ENCODE measurements around the gene ESR1. TPM values are rescaled to one million over a fixed set of nuclear protein-coding genes. Genes with fewer than 3 reads are reported as not detected.

The ESR1 gene
- total RNA-seq, 6 experiments from 2014 or later, result 0.07 to 0.63 (median 0.40) TPM

GRCh38 chr6:151992091-151992490 lies 184.6 kb downstream of the ESR1 start:
- no peak overlapping the region for H3K4me3 Mint-ChIP-seq
- H3K36me3 Mint-ChIP-seq (ENCODE audit: low read depth), result no peaks in the 10 kb centered on the region
- H3K27me3 Mint-ChIP-seq (ENCODE audit: insufficient read depth), result peaks cover 2% of the 10 kb centered on the region; the same call in 1 of the 2 replicates
- no peak for DNase-seq
- no peak for TF ChIP-seq CTCF (IDR thresholded peaks at IDR 0.05)
- H3K4me1 Mint-ChIP-seq (ENCODE audit: low read depth), result no peaks in the 10 kb centered on the region
- H3K9me3 Mint-ChIP-seq, result no peaks in the 10 kb centered on the region
- H3K27ac Mint-ChIP-seq, result no peak overlapping the region

- no peaks in the 10 kb centered on the region for H3K36me3 Mint-ChIP-seq (ENCODE audit: low read depth)
- H3K4me3 Mint-ChIP-seq, result no peak overlapping the region
- H3K27me3 Mint-ChIP-seq (ENCODE audit: insufficient read depth), result peaks cover 2% of the 10 kb centered on the region; the same call in 1 of the 2 replicates
- no peak for DNase-seq
- H3K4me1 Mint-ChIP-seq (ENCODE audit: low read depth), result peaks cover 3% of the 10 kb centered on the region
- no peak for TF ChIP-seq CTCF (IDR thresholded peaks at IDR 0.05)
- no peaks in the 10 kb centered on the region for H3K9me3 Mint-ChIP-seq
- H3K27ac Mint-ChIP-seq, result no peak overlapping the region
Observed at GRCh38 chr6:151993364-151993763, 185.9 kb downstream of the ESR1 start.

GRCh38 chr6:151998784-151999183 lies 191.3 kb downstream of the ESR1 start:
- H3K9me3 Mint-ChIP-seq, result no peaks in the 10 kb centered on the region
- no peak for TF ChIP-seq CTCF (IDR thresholded peaks at IDR 0.05)
- peaks cover 24% of the 10 kb centered on the region for H3K4me1 Mint-ChIP-seq (ENCODE audit: low read depth)
- no peak overlapping the region for H3K4me3 Mint-ChIP-seq
- peak; percentile 31 for DNase-seq
- no peaks in the 10 kb centered on the region for H3K36me3 Mint-ChIP-seq (ENCODE audit: low read depth)
- H3K27me3 Mint-ChIP-seq (ENCODE audit: insufficient read depth), result no peaks in the 10 kb centered on the region
- peak overlapping the region; percentile 51; the same call in 1 of the 2 replicates for H3K27ac Mint-ChIP-seq

GRCh38 chr6:151999194-151999593 lies 191.7 kb downstream of the ESR1 start:
- Mint-ChIP-seq H3K4me1 (ENCODE audit: low read depth) (peaks cover 24% of the 10 kb centered on the region), H3K27me3 (ENCODE audit: insufficient read depth) (no peaks in the 10 kb centered on the region), H3K9me3 (no peaks in the 10 kb centered on the region), H3K27ac (peak overlapping the region; percentile 51; the same call in 1 of the 2 replicates), H3K4me3 (peak overlapping the region; percentile 37; the same call in 1 of the 2 replicates), H3K36me3 (ENCODE audit: low read depth) (no peaks in the 10 kb centered on the region)
- peak; percentile 20 for DNase-seq
- TF ChIP-seq CTCF (IDR thresholded peaks at IDR 0.05), result no peak

- Mint-ChIP-seq H3K4me1 (ENCODE audit: low read depth) (peaks cover 24% of the 10 kb centered on the region), H3K9me3 (no peaks in the 10 kb centered on the region), H3K4me3 (no peak overlapping the region), H3K27ac (no peak overlapping the region), H3K36me3 (ENCODE audit: low read depth) (no peaks in the 10 kb centered on the region), H3K27me3 (ENCODE audit: insufficient read depth) (no peaks in the 10 kb centered on the region)
- no peak for TF ChIP-seq CTCF (IDR thresholded peaks at IDR 0.05)
- no peak for DNase-seq
Observed at GRCh38 chr6:152001408-152001807, 193.9 kb downstream of the ESR1 start.

- DNase-seq, result no peak
- Mint-ChIP-seq H3K27me3 (ENCODE audit: insufficient read depth) (no peaks in the 10 kb centered on the region), H3K9me3 (no peaks in the 10 kb centered on the region), H3K36me3 (ENCODE audit: low read depth) (no peaks in the 10 kb centered on the region), H3K4me1 (ENCODE audit: low read depth) (peaks cover 24% of the 10 kb centered on the region), H3K4me3 (no peak overlapping the region), H3K27ac (no peak overlapping the region)
- no peak for TF ChIP-seq CTCF (IDR thresholded peaks at IDR 0.05)
Observed at GRCh38 chr6:152002306-152002705, 194.8 kb downstream of the ESR1 start.
